Heart right ventricle (tissue), 16 donors: ENCODE data around the gene ZNF684. TPM values are rescaled to one million over a fixed set of nuclear protein-coding genes. Genes with fewer than 3 reads are reported as not detected.
A peak's percentile ranks its signal among the peaks of the same experiment; 100 is the strongest.
"Not testable (repeated sequence)": the region's sequence is repeated elsewhere in the genome, so short reads cannot be mapped to it uniquely, and the experiment has no call there.

ENCODE experiments used
- ATAC-seq, 8 donors: fragments of 200-7000 bp; cut with Tn5 transposase; one replicate each; pipeline ENCODE4 v1.9.1; 2020; ENCODE audit warnings: mild to moderate bottlenecking in 8 of 8, moderate library complexity in 8 of 8, moderate number of reproducible peaks in 1 of 8
- DNase-seq, 2 donors: peaks; one replicate each; pipeline ENCODE4 v3.0.0-alpha.2; 2020
- H3K27ac ChIP-seq, 10 donors: fragments of 200-600 bp; sonication (generic) in 2 of 10; one replicate each; pipeline versions ENCODE4 v1.5.0 to v1.8.0; 2020 to 2022; ENCODE audit warnings: mild to moderate bottlenecking in 3 of 10
- H3K27me3 ChIP-seq, 7 donors: fragments of 200-600 bp; one replicate each; pipeline ENCODE4 v1.8.0; 2021 to 2022; ENCODE audit warnings: mild to moderate bottlenecking in 2 of 7
- H3K36me3 ChIP-seq, 9 donors: fragments of 200-600 bp; sonication (generic) in 1 of 9; one replicate each; pipeline versions ENCODE4 v1.5.0 to v1.8.0; 2020 to 2022; ENCODE audit warnings: mild to moderate bottlenecking in 2 of 9
- H3K4me1 ChIP-seq, 9 donors: fragments of 200-600 bp; sonication (generic) in 1 of 9; one replicate each; pipeline versions ENCODE4 v1.5.0 to v1.8.0; 2020 to 2022; ENCODE audit warnings: mild to moderate bottlenecking in 4 of 9
- H3K4me3 ChIP-seq, 10 donors: fragments of 200-600 bp; sonication (generic) in 2 of 10; one replicate each; pipeline versions ENCODE4 v1.5.0 to v1.8.0; 2020 to 2022; ENCODE audit warnings: mild to moderate bottlenecking in 7 of 10, moderate library complexity in 2 of 10
- H3K9me3 ChIP-seq, 11 donors: fragments of 200-600 bp in 10 of 11; sonication (generic) in 2 of 11; one replicate each; pipeline versions ENCODE4 v1.5.0 to v1.8.0; 2013 to 2022; ENCODE audit warnings: mild to moderate bottlenecking in 2 of 11, control low read depth in 1 of 11, moderate library complexity in 1 of 11
- CTCF ChIP-seq, 9 donors: fragments of 200-600 bp; sonication (generic) in 2 of 9; IDR thresholded peaks; one replicate each; pipeline versions ENCODE4 v1.5.0 to v1.8.0; 2021 to 2022; ENCODE audit warnings: antibody characterized with exemption in 9 of 9, mild to moderate bottlenecking in 5 of 9, moderate library complexity in 1 of 9
- WGBS, 2 donors: extraction: QIAGEN DNeasy Blood & Tissue Kit; methylation state at CpG; one replicate each; pipeline ENCODE4 v1.1.7; 2013; ENCODE audit warnings: inconsistent platforms in 1 of 2; 5-methylcytosine and 5-hydroxymethylcytosine counted together
- intact Hi-C, 10 donors: fragments of 100-400 bp; cut with DNase I; formaldehyde crosslinking; loops; one replicate each; pipeline versions ENCODE4 v1.11.1 to v1.14.2; 2022
- long read RNA-seq, 3 donors: library from polyadenylated mRNA; unstranded; transcript quantifications; one replicate each; pipeline ENCODE4 v2.0.0, GENCODE V29; 2020 to 2021
- polyA plus RNA-seq, 2 donors: library from polyadenylated mRNA; stranded (reverse); fragments of 200-250 nt; gene quantifications; one replicate each; pipeline ENCODE4 v1.2.3, GENCODE V29; 2013
- total RNA-seq, 10 donors: library from RNA; stranded (reverse); fragmentation: NEBNext Ultra II Directional in 3 of 10; extraction: Animal tissue kit (Norgen Biotek cat#: 25700) in 3 of 10; gene quantifications; one replicate each; pipeline versions ENCODE4 v1.2.1 to v1.2.4, GENCODE V29; 2021 to 2023
- donor health status: Arrhythmogenic right ventricular cardiomyopathy.
- donor health status: ischemic (EF 13 %, LVEDD 7.1; RV severe dilation, severe dysfunction).
- donor health status: healthy with polysubstance abuse.
- donor health status: DM: no; HTN: yes; CAD: no.
- donor health status: DM: no; HTN: no; CAD: no.
- donor health status: ischemic (EF 25% LVEDD 6.9; RV normal size, moderate dysfunction).
- donor health status: ischemic (EF 25% LVEDD 5.7; RV mildly dilated, moderate dysfunction).
- donor health status: healthy.
- donor health status: DM: yes; HTN: yes; CAD: no.
- donor health status: Ischemic cardiomyopathy.
- donor health status: ischemic (EF 35%, LVEDD 5.7; RV mildly dilated, moderate dysfunction).
- donor health status: nonischemic (EF 11% LVEDD 7.7; RV severe dilation, severe dysfunction).
- donor health status: DM: yes; HTN: yes; CAD: no.
- donor health status: PGD.
- donor health status: ischemic (EF 29% LVEDD 5.4; RV normal size, mild dysfunction).
- donor health status: nonischemic (EF 23%, LVEDD 6.1; RV moderate dilation, normal function).

The ZNF684 gene
- 10 to 100 TPM in 3 of 10 donors, 1 to 10 TPM in 7; 5.7 to 11.6 (median 8.6) TPM for total RNA-seq
- polyA plus RNA-seq = 10 to 100 TPM in 1 of 2 donors, 1 to 10 TPM in 1; 5.1 to 10.4 TPM
- long read RNA-seq, donor 1, partial matches to known transcripts = 2 of 9 reads
- long read RNA-seq, donor 1, other reads (novel, unspliced or antisense) = 1 of 9 reads
- long read RNA-seq, donor 2, transcript ZNF684-203 (5 exons, 2,097 nt) = major isoform, 6 of 9 reads
- long read RNA-seq, donor 2, partial matches to known transcripts = 0 of 9 reads
- long read RNA-seq, donor 2, other reads (novel, unspliced or antisense) = 2 of 9 reads
- long read RNA-seq, donor 3, partial matches to known transcripts = 0 of 9 reads
- long read RNA-seq, donor 3, other reads (novel, unspliced or antisense) = 5 of 9 reads

GRCh38 chr1:40531381-40532061 lies at the start of gene ZNF684:
TSS of gene ZNF684 (plus strand) at chr1:40531637. CDS start at chr1:40533167, 1,530 bp downstream.
- Histone ChIP-seq H3K4me3 (peak within 1 kb of the TSS; percentile 43 to 77 (median 70)), H3K4me1 (peaks cover 0 to 23% (median 17%) of the 10 kb centered on the region in 9 donors), H3K9me3 (peaks cover 0 to 1% (median 0%) of the 10 kb centered on the region in 11 donors), H3K27ac (peak within 1 kb of the TSS in 9 of 10 donors; percentile 72 to 89 (median 84)), H3K27me3 (no peaks in the 10 kb centered on the region), H3K36me3 (peaks cover 0 to 22% (median 6%) of the 10 kb centered on the region in 9 donors)
- no peak for TF ChIP-seq CTCF (IDR thresholded peaks at IDR 0.05)
- WGBS, 2 donors = 0 to 1% methylated on average over 35 of the region's 35 CpGs
- ATAC-seq (peak; percentile 98 to 100 (median 100)), DNase-seq (peak; percentile 77 to 91)
- intact Hi-C loops = no loop called here

- 98 to 99% methylated on average over 4 of the region's 4 CpGs for WGBS, 2 donors
- no peak for TF ChIP-seq CTCF (IDR thresholded peaks at IDR 0.05)
- no peaks in the 10 kb centered on the region for H3K27me3 ChIP-seq
- no peak for ATAC-seq
- H3K9me3 ChIP-seq = peaks cover 3 to 94% (median 64%) of the 10 kb centered on the region in 11 donors
- no peak overlapping the region for H3K4me3 ChIP-seq
- no peak overlapping the region for H3K27ac ChIP-seq
- H3K4me1 ChIP-seq = no peaks in the 10 kb centered on the region
- peaks cover 0 to 96% (median 59%) of the 10 kb centered on the region in 9 donors for H3K36me3 ChIP-seq
- intact Hi-C loops = no loop called here
- no peak for DNase-seq
These were observed 36.0 kb upstream of the ZNF684 start for GRCh38 chr1:40495315-40495903.

- DNase-seq, ATAC-seq, H3K27me3 ChIP-seq, H3K4me3 ChIP-seq, H3K4me1 ChIP-seq, intact Hi-C loops, H3K27ac ChIP-seq: not testable (repeated sequence)
- Histone ChIP-seq H3K36me3 (peaks cover 0 to 39% (median 1%) of the 10 kb centered on the region in 9 donors), H3K9me3 (peaks cover 0 to 97% (median 28%) of the 10 kb centered on the region in 11 donors)
- WGBS, 2 donors = 95 to 98% methylated on average over 4 of the region's 4 CpGs
These were observed 28.8 kb upstream of the ZNF684 start for GRCh38 chr1:40502651-40503050.

- peaks cover 0 to 77% (median 4%) of the 10 kb centered on the region in 11 donors for H3K9me3 ChIP-seq
- ATAC-seq (no peak), DNase-seq (no peak)
- H3K27me3 ChIP-seq = no peaks in the 10 kb centered on the region
- H3K27ac ChIP-seq = peak overlapping the region in 8 of 10 donors; percentile 48 to 88 (median 79)
- peaks cover 0 to 28% (median 0%) of the 10 kb centered on the region in 9 donors for H3K36me3 ChIP-seq
- intact Hi-C loops = no loop called here
- TF ChIP-seq CTCF (IDR thresholded peaks at IDR 0.05) = no peak
- H3K4me3 ChIP-seq = peak overlapping the region; percentile 21 to 88 (median 79)
- WGBS, 2 donors = 60 to 61% methylated on average over 6 of the region's 6 CpGs
- H3K4me1 ChIP-seq = peaks cover 6 to 19% (median 12%) of the 10 kb centered on the region in 9 donors
These were observed 23.5 kb upstream of the ZNF684 start for GRCh38 chr1:40507973-40508372.
